HepG2 (cell line): ENCODE data around the gene KRT13. TPM values are rescaled to one million over a fixed set of nuclear protein-coding genes. Genes with fewer than 3 reads are reported as not detected.

ENCODE experiments used
- CEBPB ChIP-seq: IDR thresholded peaks from 2 replicates; pipeline ENCODE4 v1.6.1; 2011; ENCODE audit warnings: low read depth, low read length, improper control_type of control experiment, borderline replicate concordance
- DRAP1 ChIP-seq: IDR thresholded peaks from 2 replicates; pipeline ENCODE4 v1.6.1; 2016; ENCODE audit warnings: missing genetic modification reagents, missing compliant biosample characterization
- FOSL2 ChIP-seq: sonication (generic); formaldehyde crosslinking; IDR thresholded peaks from 2 replicates; pipeline ENCODE4 v1.4.0; 2020; ENCODE audit warnings: missing genetic modification reagents
- FUBP1 ChIP-seq: sonication (generic); formaldehyde crosslinking; IDR thresholded peaks from 2 replicates; pipeline ENCODE4 v1.5.1; 2020; ENCODE audit warnings: missing genetic modification reagents, mild to moderate bottlenecking, borderline replicate concordance
- HBP1 ChIP-seq: IDR thresholded peaks from 2 replicates; pipeline ENCODE4 v1.6.1; 2016; ENCODE audit warnings: low read depth, control low read depth
- HIC2 ChIP-seq: sonication (generic); formaldehyde crosslinking; IDR thresholded peaks from 2 replicates; pipeline ENCODE4 v1.9.0; 2022; ENCODE audit warnings: low read depth, missing genetic modification reagents
- MYNN ChIP-seq: sonication (generic); formaldehyde crosslinking; IDR thresholded peaks from 2 replicates; pipeline ENCODE4 v1.4.0; 2020; ENCODE audit warnings: mild to moderate bottlenecking, low read depth, missing genetic modification reagents
- SALL1 ChIP-seq: sonication (generic); formaldehyde crosslinking; IDR thresholded peaks from 2 replicates; pipeline ENCODE4 v1.8.0; 2022; ENCODE audit warnings: mild to moderate bottlenecking, missing genetic modification reagents
- SKI ChIP-seq: fragments of 450-650 bp; IDR thresholded peaks from one replicate; pipeline ENCODE4 v1.6.1; 2018; ENCODE audit warnings: mild to moderate bottlenecking; ENCODE audit not compliant: partially characterized antibody
- TARDBP ChIP-seq: sonication (generic); formaldehyde crosslinking; IDR thresholded peaks from 2 replicates; pipeline ENCODE4 v1.8.0; 2022; ENCODE audit warnings: mild to moderate bottlenecking, missing genetic modification reagents
- TEAD3 ChIP-seq: optimal IDR thresholded peaks from 2 replicates; pipeline ENCODE3; 2016; ENCODE audit warnings: borderline replicate concordance
- XRCC5 ChIP-seq: fragments of 200-400 bp; formaldehyde crosslinking; optimal IDR thresholded peaks from 2 replicates; pipeline ENCODE3; 2017; ENCODE audit warnings: mild to moderate bottlenecking, low read length
- ZBTB20 ChIP-seq: sonication (generic); formaldehyde crosslinking; IDR thresholded peaks from 2 replicates; pipeline ENCODE4 v1.8.1; 2023; ENCODE audit warnings: missing genetic modification reagents, low read depth, mild to moderate bottlenecking, borderline replicate concordance
- ZFP41 ChIP-seq: sonication (generic); formaldehyde crosslinking; IDR thresholded peaks from 2 replicates; pipeline ENCODE4 v1.4.0; 2020; ENCODE audit warnings: mild to moderate bottlenecking, missing genetic modification reagents, borderline replicate concordance
- ZFP91 ChIP-seq: sonication (generic); formaldehyde crosslinking; IDR thresholded peaks from 2 replicates; pipeline ENCODE4 v1.9.0; 2022; ENCODE audit warnings: missing genetic modification reagents, mild to moderate bottlenecking, borderline replicate concordance
- ZNF101 ChIP-seq: sonication (generic); formaldehyde crosslinking; IDR thresholded peaks from 2 replicates; pipeline ENCODE4 v1.4.0; 2020; ENCODE audit warnings: mild to moderate bottlenecking, low read depth, missing genetic modification reagents, borderline replicate concordance
- ZNF331 ChIP-seq: sonication (generic); formaldehyde crosslinking; IDR thresholded peaks from 2 replicates; pipeline ENCODE4 v1.4.0; 2020; ENCODE audit warnings: missing genetic modification reagents
- ZNF335 ChIP-seq: sonication (generic); formaldehyde crosslinking; IDR thresholded peaks from 2 replicates; pipeline ENCODE4 v1.4.0; 2020; ENCODE audit warnings: missing genetic modification reagents
- ZNF382 ChIP-seq: sonication (generic); formaldehyde crosslinking; IDR thresholded peaks from 2 replicates; pipeline ENCODE4 v1.5.0; 2020; ENCODE audit warnings: missing genetic modification reagents, mild to moderate bottlenecking, borderline replicate concordance
- ZNF501 ChIP-seq: sonication (generic); formaldehyde crosslinking; IDR thresholded peaks from 2 replicates; pipeline ENCODE4 v1.5.1; 2020; ENCODE audit warnings: mild to moderate bottlenecking, moderate library complexity, missing genetic modification reagents
- ZNF530 ChIP-seq: sonication (generic); formaldehyde crosslinking; IDR thresholded peaks from 2 replicates; pipeline ENCODE4 v1.5.0; 2020; ENCODE audit warnings: low read depth, mild to moderate bottlenecking, missing genetic modification reagents
- ZNF629 ChIP-seq: sonication (generic); formaldehyde crosslinking; conservative IDR thresholded peaks from 2 replicates; pipeline ENCODE4 v1.5.0; 2020; ENCODE audit warnings: missing genetic modification reagents
- ZNF883 ChIP-seq: sonication (generic); formaldehyde crosslinking; IDR thresholded peaks from 2 replicates; pipeline ENCODE4 v1.5.1; 2020; ENCODE audit warnings: mild to moderate bottlenecking, missing genetic modification reagents; ENCODE audit errors: not compliant biosample characterization
- polyA plus RNA-seq, 8 experiments: library from polyadenylated mRNA; depleted of rRNA in 3 of 8; stranded (reverse) in 7 of 8; unstranded in 1 of 8; fragments of >200 nt; fragmentation: Illumina TruSeq in 4 of 8; extraction: Trizol in 4 of 8; gene quantifications; 2 replicates each; pipeline versions ENCODE4 v1.2.1 to v1.2.3, GENCODE V29; 2011 to 2016; ENCODE audit warnings: low read depth in 4 of 8, missing spikeins in 1 of 8, mixed read lengths in 1 of 8; ENCODE audit not compliant: insufficient read depth in 1 of 8
- total RNA-seq, 5 experiments: library from RNA; depleted of rRNA; stranded (reverse); fragments of >200 nt; fragmentation: Illumina TruSeq; extraction: Trizol; gene quantifications; 2 replicates each; pipeline ENCODE4 v1.2.3, GENCODE V29; 2016; ENCODE audit warnings: low read depth in 1 of 5

The KRT13 gene
- total and polyA plus RNA-seq, 2 of the 13 experiments (the other 11 are each of a cell fraction or from before 2014, with no cell fraction given): not detected

GRCh38 chr17:41496803-41497484, 8.5 kb downstream of the KRT13 start (continued):
- TF ChIP-seq ZFP91 (0 out of 2 replicates have a peak, but pooled peaks have one; percentile 30), ZNF331 (CRISPR knock-in tag) (0 out of 2 replicates have a peak, but pooled peaks have one; percentile 30), ZNF629 (CRISPR knock-in tag) (peak; percentile 98), CEBPB (no peak), ZNF501 (CRISPR knock-in tag) (0 out of 2 replicates have a peak, but pooled peaks have one; percentile 26), HBP1 (CRISPR knock-in tag) (no peak), HIC2 (0 out of 2 replicates have a peak, but pooled peaks have one; percentile 58), ZNF530 (CRISPR knock-in tag) (no peak), TEAD3 (CRISPR knock-in tag) (peak; percentile 52), DRAP1 (CRISPR knock-in tag) (peak; percentile 30; the same call in 1 of the 2 replicates), ZNF335 (CRISPR knock-in tag) (no peak), FOSL2 (CRISPR knock-in tag) (peak; percentile 27; the same call in 1 of the 2 replicates), XRCC5 (peak; percentile 50), MYNN (no peak), SALL1 (CRISPR knock-in tag) (no peak), ZNF101 (CRISPR knock-in tag) (no peak), ZNF382 (CRISPR knock-in tag) (no peak), ZFP41 (CRISPR knock-in tag) (no peak), SKI (no peak), ZBTB20 (CRISPR knock-in tag) (no peak), ZNF883 (CRISPR knock-in tag) (peak; percentile 70), TARDBP (CRISPR knock-in tag) (peak; percentile 27; the same call in 1 of the 2 replicates), FUBP1 (CRISPR knock-in tag) (peak; percentile 57; the same call in 1 of the 2 replicates)
